HepG2 (cell line): ENCODE data around the gene SYDE2. TPM values are rescaled to one million over a fixed set of nuclear protein-coding genes. Genes with fewer than 3 reads are reported as not detected.

ENCODE experiments used
- DMAP1 ChIP-seq: IDR thresholded peaks from 2 replicates; pipeline ENCODE4 v1.6.1; 2016
- DPF2 ChIP-seq: sonication (generic); formaldehyde crosslinking; IDR thresholded peaks from 2 replicates; pipeline ENCODE4 v1.4.0; 2020; ENCODE audit warnings: mild to moderate bottlenecking, low read depth, missing genetic modification reagents, borderline replicate concordance
- FOXC1 ChIP-seq: sonication (generic); formaldehyde crosslinking; IDR thresholded peaks from 2 replicates; pipeline ENCODE4 v1.8.0; 2022; ENCODE audit warnings: mild to moderate bottlenecking, missing genetic modification reagents, borderline replicate concordance
- KDM2A ChIP-seq: sonication (generic); formaldehyde crosslinking; IDR thresholded peaks from 2 replicates; pipeline ENCODE4 v1.4.0; 2020; ENCODE audit warnings: low read depth, missing genetic modification reagents, borderline replicate concordance
- MYC ChIP-seq: sonication (generic); formaldehyde crosslinking; IDR thresholded peaks from 2 replicates; pipeline ENCODE4 v1.9.0; 2021; ENCODE audit warnings: missing genetic modification reagents, borderline replicate concordance
- NONO ChIP-seq, 2 experiments: fragments of 450-650 bp in 1 of 2; sonication (generic) in 1 of 2; formaldehyde crosslinking in 1 of 2; IDR thresholded peaks in 1 of 2; conservative IDR thresholded peaks in 1 of 2; 2 replicates each; pipeline versions ENCODE4 v1.6.1 to v1.8.0; 2017 to 2022; ENCODE audit warnings: mild to moderate bottlenecking in 1 of 2, missing genetic modification reagents in 1 of 2, moderate library complexity in 1 of 2
- POLR2A ChIP-seq, 2 experiments: IDR thresholded peaks; 2 replicates each; pipeline ENCODE4 v1.6.1; 2011; ENCODE audit warnings: low read depth in 2 of 2, low read length in 2 of 2, mild to moderate bottlenecking in 1 of 2, moderate library complexity in 1 of 2; ENCODE audit not compliant: insufficient read depth in 1 of 2
- POLR2AphosphoS5 ChIP-seq: IDR thresholded peaks from 2 replicates; pipeline ENCODE4 v1.6.1; 2012; ENCODE audit warnings: low read depth, low read length
- RAD21 ChIP-seq: fragments of 450-650 bp; formaldehyde crosslinking; IDR thresholded peaks from 2 replicates; pipeline ENCODE4 v1.5.0; 2020; ENCODE audit warnings: mild to moderate bottlenecking
- TBX3 ChIP-seq: fragments of 450-650 bp; IDR thresholded peaks from 2 replicates; pipeline ENCODE4 v1.6.1; 2017; ENCODE audit warnings: antibody characterized with exemption, mild to moderate bottlenecking, inconsistent platforms, borderline replicate concordance
- TSC22D2 ChIP-seq: sonication (generic); formaldehyde crosslinking; IDR thresholded peaks from 2 replicates; pipeline ENCODE4 v1.5.1; 2020; ENCODE audit warnings: missing genetic modification reagents, mild to moderate bottlenecking, borderline replicate concordance
- UBTF ChIP-seq: sonication (generic); formaldehyde crosslinking; IDR thresholded peaks from 2 replicates; pipeline ENCODE4 v1.4.0; 2020; ENCODE audit warnings: mild to moderate bottlenecking, missing genetic modification reagents
- ZFP82 ChIP-seq: sonication (generic); formaldehyde crosslinking; IDR thresholded peaks from 2 replicates; pipeline ENCODE4 v1.5.1; 2020; ENCODE audit warnings: mild to moderate bottlenecking, missing genetic modification reagents, borderline replicate concordance
- ZNF639 ChIP-seq: conservative IDR thresholded peaks from 2 replicates; pipeline ENCODE4 v1.6.1; 2018; ENCODE audit warnings: missing genetic modification reagents
- ZNF687 ChIP-seq: sonication (generic); formaldehyde crosslinking; IDR thresholded peaks from 2 replicates; pipeline ENCODE4 v1.5.1; 2020; ENCODE audit warnings: mild to moderate bottlenecking, missing genetic modification reagents, moderate library complexity
- ZNF749 ChIP-seq: sonication (generic); formaldehyde crosslinking; IDR thresholded peaks from 2 replicates; pipeline ENCODE4 v1.8.0; 2022; ENCODE audit warnings: mild to moderate bottlenecking, missing genetic modification reagents, moderate library complexity, borderline replicate concordance
- ZNF768 ChIP-seq: sonication (generic); formaldehyde crosslinking; IDR thresholded peaks from 2 replicates; pipeline ENCODE4 v1.4.0; 2020; ENCODE audit warnings: missing genetic modification reagents
- ZNF777 ChIP-seq: sonication (generic); formaldehyde crosslinking; IDR thresholded peaks from 2 replicates; pipeline ENCODE4 v1.4.0; 2020; ENCODE audit warnings: missing genetic modification reagents
- ZNF782 ChIP-seq: sonication (generic); formaldehyde crosslinking; IDR thresholded peaks from 2 replicates; pipeline ENCODE4 v1.4.0; 2020; ENCODE audit warnings: missing genetic modification reagents, mild to moderate bottlenecking, borderline replicate concordance
- ZSCAN25 ChIP-seq: sonication (generic); formaldehyde crosslinking; IDR thresholded peaks from 2 replicates; pipeline ENCODE4 v1.8.0; 2022; ENCODE audit warnings: mild to moderate bottlenecking, missing genetic modification reagents
- polyA plus RNA-seq, 8 experiments: library from polyadenylated mRNA; depleted of rRNA in 3 of 8; stranded (reverse) in 7 of 8; unstranded in 1 of 8; fragments of >200 nt; fragmentation: Illumina TruSeq in 4 of 8; extraction: Trizol in 4 of 8; gene quantifications; 2 replicates each; pipeline versions ENCODE4 v1.2.1 to v1.2.3, GENCODE V29; 2011 to 2016; ENCODE audit warnings: low read depth in 4 of 8, missing spikeins in 1 of 8, mixed read lengths in 1 of 8; ENCODE audit not compliant: insufficient read depth in 1 of 8
- total RNA-seq, 5 experiments: library from RNA; depleted of rRNA; stranded (reverse); fragments of >200 nt; fragmentation: Illumina TruSeq; extraction: Trizol; gene quantifications; 2 replicates each; pipeline ENCODE4 v1.2.3, GENCODE V29; 2016; ENCODE audit warnings: low read depth in 1 of 5

The SYDE2 gene
- total and polyA plus RNA-seq, 2 of the 13 experiments (the other 11 are each of a cell fraction or from before 2014, with no cell fraction given), result 1.8 to 5.3 TPM

- TF ChIP-seq ZNF687 (peak; percentile 84), KDM2A (0 out of 2 replicates have a peak, but pooled peaks have one; percentile 12), TSC22D2 (no peak), UBTF (CRISPR knock-in tag) (peak; percentile 2; the same call in 1 of the 2 replicates), DPF2 (no peak), POLR2A (IDR thresholded peaks at IDR 0.05; ENCODE audit: insufficient read depth in 1 of 2, low read depth in 2 of 2, low read length in 2 of 2) (peak in 1 of 2 experiments; percentile 12; a peak in 1 of 4 replicates), ZNF768 (no peak), POLR2AphosphoS5 (0 out of 2 replicates have a peak, but pooled peaks have one; percentile 34), ZNF639 (CRISPR knock-in tag) (no peak), MYC (CRISPR knock-in tag) (peak; percentile 26; the same call in 1 of the 2 replicates), NONO (IDR thresholded peaks at IDR 0.05) (no peak), NONO (CRISPR knock-in tag; conservative IDR thresholded peaks at IDR 0.05) (peak; percentile 67; the same call in 1 of the 2 replicates), RAD21 (CRISPR knock-in tag) (0 out of 2 replicates have a peak, but pooled peaks have one; percentile 18), ZNF749 (peak; percentile 31; the same call in 1 of the 2 replicates), FOXC1 (CRISPR knock-in tag) (no peak), ZSCAN25 (peak; percentile 85), ZFP82 (CRISPR knock-in tag) (no peak), ZNF777 (peak; percentile 99), DMAP1 (CRISPR knock-in tag) (peak; percentile 68; the same call in 1 of the 2 replicates), TBX3 (no peak), ZNF782 (CRISPR knock-in tag) (0 out of 2 replicates have a peak, but pooled peaks have one; percentile 6)
Measured at GRCh38 chr1:85201340-85202091, 700 bp upstream of the SYDE2 start (continued).
